Astrocyte of the spinal cord (primary cell): ENCODE data around the gene NAGS.

Experiments
- DNase-seq: peaks from one replicate; pipeline ENCODE4 v3.0.0; 2011; ENCODE audit warnings: low read depth, low spot score
- H3K4me3 ChIP-seq: 2 replicates; pipeline ENCODE4 v1.5.1; 2011; ENCODE audit warnings: low read depth, mild to moderate bottlenecking, low read length, moderate library complexity
- in situ Hi-C: cut with HindIII; loops from 2 replicates; pipeline ENCODE4 v1.10.0; 2017; ENCODE audit warnings: low sequenced_read_pairs
- TF ChIP-seq, protein P1 (sequence below): IDR thresholded peaks from 2 replicates; pipeline ENCODE4 v1.5.1; 2012; ENCODE audit warnings: low read depth, mild to moderate bottlenecking, low read length, inconsistent platforms

The NAGS gene

GRCh38 chr17:44001461-44001920 is 2.9 kb upstream of the NAGS start:
- no peak overlapping the region for H3K4me3 ChIP-seq
- DNase-seq: no peak
- TF ChIP-seq, protein P1, sequence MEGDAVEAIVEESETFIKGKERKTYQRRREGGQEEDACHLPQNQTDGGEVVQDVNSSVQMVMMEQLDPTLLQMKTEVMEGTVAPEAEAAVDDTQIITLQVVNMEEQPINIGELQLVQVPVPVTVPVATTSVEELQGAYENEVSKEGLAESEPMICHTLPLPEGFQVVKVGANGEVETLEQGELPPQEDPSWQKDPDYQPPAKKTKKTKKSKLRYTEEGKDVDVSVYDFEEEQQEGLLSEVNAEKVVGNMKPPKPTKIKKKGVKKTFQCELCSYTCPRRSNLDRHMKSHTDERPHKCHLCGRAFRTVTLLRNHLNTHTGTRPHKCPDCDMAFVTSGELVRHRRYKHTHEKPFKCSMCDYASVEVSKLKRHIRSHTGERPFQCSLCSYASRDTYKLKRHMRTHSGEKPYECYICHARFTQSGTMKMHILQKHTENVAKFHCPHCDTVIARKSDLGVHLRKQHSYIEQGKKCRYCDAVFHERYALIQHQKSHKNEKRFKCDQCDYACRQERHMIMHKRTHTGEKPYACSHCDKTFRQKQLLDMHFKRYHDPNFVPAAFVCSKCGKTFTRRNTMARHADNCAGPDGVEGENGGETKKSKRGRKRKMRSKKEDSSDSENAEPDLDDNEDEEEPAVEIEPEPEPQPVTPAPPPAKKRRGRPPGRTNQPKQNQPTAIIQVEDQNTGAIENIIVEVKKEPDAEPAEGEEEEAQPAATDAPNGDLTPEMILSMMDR: no peak
- in situ Hi-C loops: no loop called here

DNA sequence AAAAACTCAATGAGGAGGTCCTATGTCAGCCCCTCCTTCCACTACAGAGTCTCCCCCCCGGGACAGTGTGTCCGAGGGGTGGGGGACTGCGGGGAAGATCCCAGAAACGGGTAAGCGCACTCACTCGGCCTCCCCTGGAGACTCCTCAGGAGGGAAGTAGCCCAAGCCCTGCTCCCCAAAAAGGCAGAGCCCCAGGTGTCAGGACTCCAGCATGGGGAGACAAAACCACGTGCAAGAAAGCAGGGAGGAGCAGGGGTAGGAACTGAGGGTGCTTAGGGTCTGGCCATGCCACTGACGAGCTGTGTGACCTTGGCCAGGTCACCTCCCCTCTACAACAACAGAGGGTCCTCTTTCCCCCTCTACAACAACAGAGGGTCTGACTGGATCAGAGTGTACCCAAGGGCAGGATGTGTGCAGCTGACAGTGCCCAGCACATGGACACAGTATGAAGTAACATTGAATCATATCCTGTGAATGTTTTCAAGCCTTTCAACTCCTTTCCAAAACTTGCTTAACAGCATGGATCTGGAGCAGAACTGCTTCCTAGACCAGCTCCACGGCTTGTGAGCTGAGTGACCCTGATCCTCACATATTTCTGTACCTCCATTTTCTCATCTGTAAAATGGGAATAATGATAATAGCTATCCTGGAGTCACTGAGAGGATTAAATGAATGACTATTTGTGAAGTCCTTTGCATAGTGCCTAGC is 2.1 kb upstream of the NAGS start:
- TF ChIP-seq, protein P1: no peak
- peak; percentile 79 for DNase-seq

GRCh38 chr17:44004761-44005526 is 522 bp downstream of the NAGS start:
- peak; percentile 14 for DNase-seq
- in situ Hi-C loops: no loop called here
- TF ChIP-seq, protein P1: no peak
- peak overlapping the region; percentile 67 for H3K4me3 ChIP-seq

More for the DNA sequence above, 2.1 kb upstream of the NAGS start:
- no peak overlapping the region for H3K4me3 ChIP-seq
- in situ Hi-C loops: no loop called here

GRCh38 chr17:44005527-44006271 is 1.3 kb downstream of the NAGS start:
- DNase-seq: peak; percentile 24

DNA sequence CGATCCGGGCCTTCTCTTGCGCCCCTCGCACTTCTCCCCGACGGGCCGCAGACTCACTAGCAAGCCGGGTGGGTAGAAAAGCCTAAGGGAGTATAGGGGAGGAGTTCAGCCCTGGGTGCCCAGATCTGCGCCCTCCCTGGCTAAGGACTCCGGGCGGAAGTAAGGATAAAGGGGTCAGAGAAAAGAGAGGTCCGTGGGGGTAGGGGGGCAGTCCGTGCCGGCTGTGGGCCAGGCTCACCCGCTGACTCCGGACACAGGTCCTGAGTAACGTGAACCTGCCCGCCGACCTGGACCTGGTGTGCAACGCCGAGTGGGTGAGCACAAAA is 1.8 kb downstream of the NAGS start:
- TF ChIP-seq, protein P1: no peak
- DNase-seq: no peak
- peak overlapping the region; percentile 67 for H3K4me3 ChIP-seq
- in situ Hi-C loops: no loop called here

More at GRCh38 chr17:44005527-44006271, 1.3 kb downstream of the NAGS start:
- TF ChIP-seq, protein P1: peak; percentile 31
- in situ Hi-C loops: no loop called here
- peak overlapping the region; percentile 67 for H3K4me3 ChIP-seq

GRCh38 chr17:44006598-44007345 is 2.4 kb downstream of the NAGS start:
- peak overlapping the region; percentile 67 for H3K4me3 ChIP-seq
- in situ Hi-C loops: no loop called here
- TF ChIP-seq, protein P1: peak; percentile 75
- peak; percentile 99 for DNase-seq
